ENCODE measurements around the gene BNC2.

DNA sequence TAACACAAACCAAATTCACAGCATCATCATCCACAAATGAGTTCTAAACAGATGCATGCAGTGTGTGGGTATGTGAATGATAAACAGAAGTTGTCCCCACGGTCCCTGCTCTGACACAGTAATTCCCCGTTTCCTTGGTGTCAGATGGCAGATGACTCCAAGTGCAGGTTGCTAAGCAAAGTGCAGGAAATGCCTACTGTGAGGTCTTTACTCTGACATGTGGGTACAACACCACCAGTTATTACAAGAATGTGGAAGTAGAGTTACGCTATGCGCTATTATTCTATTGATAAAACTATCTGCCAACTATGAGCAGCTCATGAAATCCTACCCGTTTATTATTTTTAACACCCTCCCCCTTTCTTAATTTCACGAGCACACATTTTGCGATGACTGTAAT lies 448.9 kb downstream of the BNC2 start:
- no peak for TF ChIP-seq POLR2A (IDR thresholded peaks at IDR 0.05; ENCODE audit: low read depth, low read length)
- TF ChIP-seq, protein P1, sequence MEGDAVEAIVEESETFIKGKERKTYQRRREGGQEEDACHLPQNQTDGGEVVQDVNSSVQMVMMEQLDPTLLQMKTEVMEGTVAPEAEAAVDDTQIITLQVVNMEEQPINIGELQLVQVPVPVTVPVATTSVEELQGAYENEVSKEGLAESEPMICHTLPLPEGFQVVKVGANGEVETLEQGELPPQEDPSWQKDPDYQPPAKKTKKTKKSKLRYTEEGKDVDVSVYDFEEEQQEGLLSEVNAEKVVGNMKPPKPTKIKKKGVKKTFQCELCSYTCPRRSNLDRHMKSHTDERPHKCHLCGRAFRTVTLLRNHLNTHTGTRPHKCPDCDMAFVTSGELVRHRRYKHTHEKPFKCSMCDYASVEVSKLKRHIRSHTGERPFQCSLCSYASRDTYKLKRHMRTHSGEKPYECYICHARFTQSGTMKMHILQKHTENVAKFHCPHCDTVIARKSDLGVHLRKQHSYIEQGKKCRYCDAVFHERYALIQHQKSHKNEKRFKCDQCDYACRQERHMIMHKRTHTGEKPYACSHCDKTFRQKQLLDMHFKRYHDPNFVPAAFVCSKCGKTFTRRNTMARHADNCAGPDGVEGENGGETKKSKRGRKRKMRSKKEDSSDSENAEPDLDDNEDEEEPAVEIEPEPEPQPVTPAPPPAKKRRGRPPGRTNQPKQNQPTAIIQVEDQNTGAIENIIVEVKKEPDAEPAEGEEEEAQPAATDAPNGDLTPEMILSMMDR (conservative IDR thresholded peaks at IDR 0.05; ENCODE audit: low read depth, low read length) = no peak
- no peak for TF ChIP-seq ELK1 (IDR thresholded peaks at IDR 0.05; ENCODE audit: borderline replicate concordance, low read depth, low read length)
- TF ChIP-seq CHD1 (IDR thresholded peaks at IDR 0.05; ENCODE audit: low read depth, low read length) = no peak
- TF ChIP-seq RAD21 (IDR thresholded peaks at IDR 0.05; ENCODE audit: low read length) = no peak
